Right atrium auricular region (tissue), 2 donors: ENCODE results near the gene SMIM21. TPM values are rescaled to one million over a fixed set of nuclear protein-coding genes. Genes with fewer than 3 reads are reported as not detected.

Experiments used
- DNase-seq: peaks from one replicate; pipeline ENCODE4 v3.0.0-alpha.2; 2019; ENCODE audit warnings: low spot score
- H3K27ac ChIP-seq, 2 donors: fragments of 200-600 bp; sonication (generic); 1 replicate in 1 of 2; 2 replicates in 1 of 2; pipeline ENCODE4 v1.5.1; 2016 to 2019
- H3K27me3 ChIP-seq, 2 donors: fragments of 200-600 bp; sonication (generic); one replicate each; pipeline versions ENCODE4 v1.5.1 to v1.6.0; 2017 to 2019
- H3K36me3 ChIP-seq: fragments of 200-600 bp; sonication (generic); one replicate; pipeline ENCODE4 v1.5.1; 2016
- H3K4me1 ChIP-seq, 2 donors: fragments of 200-600 bp; sonication (generic); one replicate each; pipeline versions ENCODE4 v1.5.1 to v1.6.0; 2017 to 2019
- H3K4me3 ChIP-seq, 2 donors: fragments of 200-600 bp; sonication (generic); 1 replicate in 1 of 2; 2 replicates in 1 of 2; pipeline ENCODE4 v1.5.1; 2017 to 2019; ENCODE audit warnings: mild to moderate bottlenecking in 1 of 2, moderate library complexity in 1 of 2
- H3K9me3 ChIP-seq, 2 donors: fragments of 200-600 bp; sonication (generic); one replicate each; pipeline ENCODE4 v1.5.1; 2019
- total RNA-seq, 2 donors: library from RNA; depleted of rRNA; stranded (reverse); fragments of >200 nt; gene quantifications; one replicate each; pipeline ENCODE4 v1.1.0, GENCODE V29; 2016
- TF ChIP-seq, protein P1 (sequence below), 2 donors: fragments of 200-600 bp; sonication (generic); IDR thresholded peaks; one replicate each; pipeline ENCODE4 v1.5.1; 2019; ENCODE audit warnings: antibody characterized with exemption in 2 of 2

SMIM21 gene
- total RNA-seq, result not detected

DNA sequence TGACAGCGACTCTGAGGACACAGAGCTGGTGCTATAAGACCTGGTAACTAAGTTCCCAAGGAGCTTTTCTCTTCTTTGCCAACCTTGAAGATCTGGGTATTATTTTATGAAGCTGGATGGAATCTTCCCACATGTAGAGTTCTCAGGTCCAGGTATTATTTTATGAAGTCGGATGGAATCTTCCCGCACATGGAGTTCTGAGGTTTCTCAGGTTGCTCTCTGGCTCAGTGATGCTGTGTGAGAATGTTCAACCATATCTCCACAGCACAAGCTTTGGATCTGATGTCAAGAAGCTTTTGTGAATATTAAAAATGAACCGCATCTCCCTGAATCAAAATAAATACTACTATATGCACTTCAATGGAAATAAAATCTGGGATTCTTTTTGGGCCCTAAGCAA, at the start of gene SMIM21:
SMIM21 (minus strand) TSS at position 101 of the 400 bp plus-strand sequence. CDS start 140 bp downstream, outside the sequence.
- H3K27me3 ChIP-seq, result no peaks in the 10 kb centered on the region
- no peaks in the 10 kb centered on the region for H3K4me1 ChIP-seq
- DNase-seq, result no peak
- no peaks in the 10 kb centered on the region for H3K36me3 ChIP-seq
- peaks cover 0 to under 1% of the 10 kb centered on the region in 2 donors for H3K9me3 ChIP-seq
- H3K27ac ChIP-seq, result no peak within 1 kb of the TSS
- TF ChIP-seq, protein P1, sequence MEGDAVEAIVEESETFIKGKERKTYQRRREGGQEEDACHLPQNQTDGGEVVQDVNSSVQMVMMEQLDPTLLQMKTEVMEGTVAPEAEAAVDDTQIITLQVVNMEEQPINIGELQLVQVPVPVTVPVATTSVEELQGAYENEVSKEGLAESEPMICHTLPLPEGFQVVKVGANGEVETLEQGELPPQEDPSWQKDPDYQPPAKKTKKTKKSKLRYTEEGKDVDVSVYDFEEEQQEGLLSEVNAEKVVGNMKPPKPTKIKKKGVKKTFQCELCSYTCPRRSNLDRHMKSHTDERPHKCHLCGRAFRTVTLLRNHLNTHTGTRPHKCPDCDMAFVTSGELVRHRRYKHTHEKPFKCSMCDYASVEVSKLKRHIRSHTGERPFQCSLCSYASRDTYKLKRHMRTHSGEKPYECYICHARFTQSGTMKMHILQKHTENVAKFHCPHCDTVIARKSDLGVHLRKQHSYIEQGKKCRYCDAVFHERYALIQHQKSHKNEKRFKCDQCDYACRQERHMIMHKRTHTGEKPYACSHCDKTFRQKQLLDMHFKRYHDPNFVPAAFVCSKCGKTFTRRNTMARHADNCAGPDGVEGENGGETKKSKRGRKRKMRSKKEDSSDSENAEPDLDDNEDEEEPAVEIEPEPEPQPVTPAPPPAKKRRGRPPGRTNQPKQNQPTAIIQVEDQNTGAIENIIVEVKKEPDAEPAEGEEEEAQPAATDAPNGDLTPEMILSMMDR (IDR thresholded peaks at IDR 0.05), result no peak
- no peak within 1 kb of the TSS for H3K4me3 ChIP-seq

DNA sequence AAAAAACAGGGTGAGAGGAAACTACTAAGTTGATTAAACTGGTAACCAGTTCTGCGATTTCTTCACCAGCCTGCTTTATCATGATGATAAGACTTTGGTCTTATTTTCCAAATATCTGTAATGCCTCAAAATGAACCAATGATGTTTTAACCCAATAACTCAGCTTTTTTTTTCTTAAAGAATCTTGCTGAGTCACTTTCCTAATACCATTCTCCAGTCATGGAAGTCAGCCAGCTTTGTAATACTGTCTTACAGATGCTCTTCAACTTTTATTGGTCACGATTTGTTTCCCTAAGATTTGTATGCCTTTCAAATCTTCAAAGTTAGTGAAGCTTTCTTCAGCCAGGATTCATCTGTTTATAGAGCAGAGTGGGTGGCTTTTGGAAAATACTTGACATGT, 47.7 kb upstream of the SMIM21 start:
- TF ChIP-seq, protein P1 (IDR thresholded peaks at IDR 0.05), result no peak
- H3K27me3 ChIP-seq, result no peaks in the 10 kb centered on the region
- H3K4me1 ChIP-seq, result peaks cover 0 to 5% of the 10 kb centered on the region in 2 donors
- H3K27ac ChIP-seq, result no peak overlapping the region
- H3K36me3 ChIP-seq, result no peaks in the 10 kb centered on the region
- no peak overlapping the region for H3K4me3 ChIP-seq
- no peaks in the 10 kb centered on the region for H3K9me3 ChIP-seq
- no peak for DNase-seq

DNA sequence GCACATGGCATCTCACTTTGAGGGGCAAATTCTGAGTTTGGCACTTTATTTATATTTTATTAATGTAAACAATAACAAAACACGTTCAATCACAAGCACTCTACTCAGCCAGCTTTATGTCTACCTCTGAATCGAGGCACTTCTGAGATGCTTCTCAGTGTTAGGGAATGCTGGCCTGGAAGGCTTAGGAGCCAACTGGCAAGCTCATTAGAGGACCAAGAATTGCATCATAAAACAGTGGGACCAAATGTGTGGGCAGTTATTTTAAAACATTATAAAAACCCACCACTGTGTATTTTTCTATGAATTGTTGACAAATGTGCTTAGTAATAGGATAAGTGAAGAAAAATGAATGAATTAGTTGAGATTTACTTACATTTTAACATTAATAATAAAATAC, 46.8 kb upstream of the SMIM21 start:
- H3K27ac ChIP-seq, result no peak overlapping the region
- no peaks in the 10 kb centered on the region for H3K36me3 ChIP-seq
- H3K9me3 ChIP-seq, result no peaks in the 10 kb centered on the region
- no peak for DNase-seq
- H3K4me3 ChIP-seq, result no peak overlapping the region
- H3K4me1 ChIP-seq, result peaks cover 0 to 5% of the 10 kb centered on the region in 2 donors
- TF ChIP-seq, protein P1 (IDR thresholded peaks at IDR 0.05), result no peak
- H3K27me3 ChIP-seq, result no peaks in the 10 kb centered on the region

DNA sequence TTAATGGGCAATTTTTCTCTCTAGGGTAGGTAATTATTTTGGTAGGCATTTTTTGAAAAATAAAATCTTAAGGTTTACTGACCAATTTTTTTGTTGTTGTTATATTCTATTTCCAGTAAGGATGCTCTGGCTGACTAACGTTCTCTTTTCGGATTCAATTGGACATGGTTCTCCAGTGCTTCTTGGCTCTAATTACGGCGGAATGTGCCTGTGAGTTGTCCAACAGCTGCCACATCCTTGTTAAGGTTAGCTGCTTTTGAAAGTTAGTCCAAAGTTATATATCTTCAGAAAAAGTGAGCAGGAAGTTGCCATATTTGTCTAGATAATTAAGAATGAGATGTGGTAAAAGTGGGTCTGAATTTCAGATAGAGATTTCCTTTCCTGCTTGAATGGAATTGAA, 45.8 kb upstream of the SMIM21 start:
- Histone ChIP-seq H3K36me3 (no peaks in the 10 kb centered on the region), H3K27ac (no peak overlapping the region), H3K9me3 (no peaks in the 10 kb centered on the region), H3K4me3 (no peak overlapping the region), H3K4me1 (peaks cover 0 to 5% of the 10 kb centered on the region in 2 donors), H3K27me3 (no peaks in the 10 kb centered on the region)
- no peak for DNase-seq
- TF ChIP-seq, protein P1 (IDR thresholded peaks at IDR 0.05), result no peak

DNA sequence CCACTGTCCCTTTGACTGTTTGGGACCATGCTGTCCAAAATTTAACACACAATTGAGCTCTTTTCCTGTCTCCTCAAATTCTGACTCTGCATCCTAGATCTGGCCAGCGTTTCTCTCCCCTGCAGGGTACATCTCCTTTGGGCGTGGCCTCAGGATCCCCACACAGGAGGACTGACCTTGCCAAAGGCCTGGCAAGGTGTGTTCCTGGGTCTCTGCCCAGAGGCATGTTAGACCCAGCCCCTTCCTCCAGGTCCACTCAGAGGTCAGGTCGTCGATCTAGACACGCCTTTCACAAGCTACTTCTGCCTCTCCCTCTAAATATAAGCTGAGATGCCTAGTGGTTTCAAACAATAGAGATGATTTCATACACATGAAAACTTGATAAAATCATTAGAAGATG, 45.4 kb upstream of the SMIM21 start:
- no peak for DNase-seq
- TF ChIP-seq, protein P1 (IDR thresholded peaks at IDR 0.05), result no peak
- Histone ChIP-seq H3K27me3 (no peaks in the 10 kb centered on the region), H3K27ac (no peak overlapping the region), H3K4me3 (no peak overlapping the region), H3K4me1 (peaks cover 0 to 5% of the 10 kb centered on the region in 2 donors), H3K36me3 (no peaks in the 10 kb centered on the region), H3K9me3 (no peaks in the 10 kb centered on the region)

DNA sequence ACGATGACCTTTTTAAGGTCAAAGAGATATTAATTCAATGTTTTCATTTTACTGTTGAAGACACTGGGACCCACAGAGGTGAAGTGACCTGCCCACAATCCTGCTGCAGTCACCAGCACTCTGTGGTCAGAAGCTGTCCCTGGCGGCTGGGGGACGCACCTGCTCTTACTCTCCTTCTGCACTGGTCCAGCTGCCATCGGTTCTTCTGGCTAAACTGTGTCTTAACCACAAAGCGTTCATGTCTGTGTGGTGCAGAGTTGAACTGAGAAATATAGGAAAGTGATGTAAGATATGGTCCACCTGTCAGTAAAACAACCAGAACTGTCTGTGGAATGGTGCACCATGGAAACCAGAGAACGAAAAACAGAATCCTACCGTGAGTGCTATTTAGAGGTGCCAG, 44.9 kb upstream of the SMIM21 start:
- TF ChIP-seq, protein P1 (IDR thresholded peaks at IDR 0.05), result no peak
- H3K4me3 ChIP-seq, result no peak overlapping the region

More for the DNA sequence above, 44.9 kb upstream of the SMIM21 start:
- H3K4me1 ChIP-seq, result peaks cover 0 to 5% of the 10 kb centered on the region in 2 donors
- H3K36me3 ChIP-seq, result no peaks in the 10 kb centered on the region
- H3K27me3 ChIP-seq, result no peaks in the 10 kb centered on the region
- no peak overlapping the region for H3K27ac ChIP-seq
- no peak for DNase-seq
- no peaks in the 10 kb centered on the region for H3K9me3 ChIP-seq
